BJ (cell line): ENCODE measurements around the gene ITGAL. TPM values are rescaled to one million over a fixed set of nuclear protein-coding genes. Genes with fewer than 3 reads are reported as not detected.

Experiments used
- CTCF ChIA-PET: fragments of 350-600 bp; formaldehyde crosslinking; extraction: SDS; loops from one replicate; lab custom pipeline; 2021; ENCODE audit warnings: antibody characterized with exemption, inconsistent platforms; lab: Yijun Ruan, JAX
- POLR2A ChIA-PET: fragments of 300-600 bp; sonication (Branson Sonifier 250); formaldehyde crosslinking; extraction: SDS; loops from one replicate; lab custom pipeline; 2021; ENCODE audit warnings: antibody characterized with exemption; lab: Charles Lee
- DNase-seq: peaks from one replicate; pipeline ENCODE4 v3.0.0-alpha.2; 2011; ENCODE audit warnings: low read depth
- H3K27me3 ChIP-seq: 2 replicates; pipeline ENCODE4 v1.6.0; 2011; ENCODE audit warnings: low read length; ENCODE audit not compliant: control insufficient read depth, insufficient read depth
- H3K36me3 ChIP-seq: 2 replicates; pipeline ENCODE4 v1.5.1; 2011; ENCODE audit warnings: low read length; ENCODE audit not compliant: control insufficient read depth, insufficient read depth
- H3K4me3 ChIP-seq: 2 replicates; pipeline ENCODE4 v1.5.1; 2011; ENCODE audit warnings: low read depth, mild to moderate bottlenecking, control low read depth, low read length
- polyA plus RNA-seq: library from polyadenylated mRNA; depleted of rRNA; stranded (reverse); fragments of >200 nt; gene quantifications from 2 replicates; pipeline ENCODE4 v1.2.3, GENCODE V29; 2011
- TF ChIP-seq, protein P1 (sequence below): IDR thresholded peaks from 2 replicates; pipeline ENCODE4 v1.5.1; 2011; ENCODE audit warnings: low read depth, mild to moderate bottlenecking, control low read depth, inconsistent platforms, low read length, moderate library complexity; ENCODE audit not compliant: insufficient read depth

Gene ITGAL
- polyA plus RNA-seq, 1 experiment, result 0.06 TPM

DNA sequence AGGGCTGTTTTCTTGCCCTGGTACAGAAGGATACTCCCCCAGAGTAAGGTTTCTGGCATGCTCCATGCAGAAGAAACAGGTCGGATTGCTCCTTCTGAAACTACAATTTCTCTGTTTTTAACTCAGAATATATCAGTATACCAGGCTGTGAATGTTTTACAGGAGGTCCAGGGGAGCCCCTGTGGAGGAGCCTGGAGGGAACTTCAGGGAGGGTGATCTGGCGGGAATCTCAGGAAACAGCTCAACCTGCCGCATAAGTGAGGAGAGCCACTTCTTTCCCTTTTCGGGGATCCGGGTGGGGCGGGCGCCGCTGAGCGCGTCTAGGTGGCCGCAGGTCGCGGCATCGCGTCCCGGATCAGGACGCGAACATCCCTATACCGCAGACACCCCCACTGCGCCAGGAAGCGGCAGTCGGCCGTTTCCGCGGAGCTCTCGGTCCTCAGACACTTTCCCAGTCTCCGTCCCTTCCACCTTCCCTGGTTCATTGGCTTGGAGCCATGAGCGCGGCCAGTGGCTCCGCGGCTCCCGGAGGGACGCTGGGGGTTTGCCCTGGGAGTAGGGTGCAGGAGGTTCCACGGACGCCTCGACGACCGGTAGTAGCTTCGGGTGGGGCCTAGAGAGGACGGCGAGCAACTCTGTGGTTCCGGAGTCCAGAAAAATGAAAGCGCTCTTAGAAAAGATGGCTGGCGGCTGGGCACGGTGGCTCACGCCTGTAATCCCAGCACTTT, 88.7 kb downstream of the ITGAL start:
- Histone ChIP-seq H3K27me3 (0 out of 2 replicates have a peak, but pooled peaks cover 2% of the 10 kb centered on the region), H3K36me3 (no peaks in the 10 kb centered on the region; the same call in 1 of the 2 replicates), H3K4me3 (peak overlapping the region; percentile 24)
- TF ChIP-seq, protein P1, sequence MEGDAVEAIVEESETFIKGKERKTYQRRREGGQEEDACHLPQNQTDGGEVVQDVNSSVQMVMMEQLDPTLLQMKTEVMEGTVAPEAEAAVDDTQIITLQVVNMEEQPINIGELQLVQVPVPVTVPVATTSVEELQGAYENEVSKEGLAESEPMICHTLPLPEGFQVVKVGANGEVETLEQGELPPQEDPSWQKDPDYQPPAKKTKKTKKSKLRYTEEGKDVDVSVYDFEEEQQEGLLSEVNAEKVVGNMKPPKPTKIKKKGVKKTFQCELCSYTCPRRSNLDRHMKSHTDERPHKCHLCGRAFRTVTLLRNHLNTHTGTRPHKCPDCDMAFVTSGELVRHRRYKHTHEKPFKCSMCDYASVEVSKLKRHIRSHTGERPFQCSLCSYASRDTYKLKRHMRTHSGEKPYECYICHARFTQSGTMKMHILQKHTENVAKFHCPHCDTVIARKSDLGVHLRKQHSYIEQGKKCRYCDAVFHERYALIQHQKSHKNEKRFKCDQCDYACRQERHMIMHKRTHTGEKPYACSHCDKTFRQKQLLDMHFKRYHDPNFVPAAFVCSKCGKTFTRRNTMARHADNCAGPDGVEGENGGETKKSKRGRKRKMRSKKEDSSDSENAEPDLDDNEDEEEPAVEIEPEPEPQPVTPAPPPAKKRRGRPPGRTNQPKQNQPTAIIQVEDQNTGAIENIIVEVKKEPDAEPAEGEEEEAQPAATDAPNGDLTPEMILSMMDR, result no peak
- ChIA-PET CTCF (no interaction called here), POLR2A (no interaction called here)
- DNase-seq, result no peak

DNA sequence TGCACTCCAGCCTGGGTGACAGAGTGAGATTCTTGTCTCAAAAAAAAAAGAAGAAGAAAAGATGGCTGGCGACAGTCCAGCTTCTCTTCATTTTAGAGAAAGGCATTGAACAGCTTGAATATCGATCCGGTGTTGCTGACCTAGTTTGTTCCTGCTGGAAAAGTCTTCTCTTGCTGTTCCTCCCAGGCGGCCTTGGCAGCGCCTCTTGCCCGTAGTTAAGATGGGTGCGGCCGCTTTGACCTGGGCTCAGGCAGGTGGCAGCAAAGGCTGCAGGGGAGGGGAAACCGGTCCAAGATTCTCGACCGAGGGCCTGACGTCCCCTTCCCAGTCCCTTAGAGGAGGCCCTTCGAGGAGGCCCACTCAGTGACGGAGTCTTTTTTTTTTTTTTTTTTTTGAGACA, 89.5 kb downstream of the ITGAL start:
- CTCF ChIA-PET, result no interaction called here
- POLR2A ChIA-PET, result no interaction called here
- TF ChIP-seq, protein P1, result no peak
- Histone ChIP-seq H3K27me3 (0 out of 2 replicates have a peak, but pooled peaks cover 2% of the 10 kb centered on the region), H3K36me3 (no peaks in the 10 kb centered on the region; the same call in 1 of the 2 replicates), H3K4me3 (no peak overlapping the region)
- DNase-seq, result no peak

DNA sequence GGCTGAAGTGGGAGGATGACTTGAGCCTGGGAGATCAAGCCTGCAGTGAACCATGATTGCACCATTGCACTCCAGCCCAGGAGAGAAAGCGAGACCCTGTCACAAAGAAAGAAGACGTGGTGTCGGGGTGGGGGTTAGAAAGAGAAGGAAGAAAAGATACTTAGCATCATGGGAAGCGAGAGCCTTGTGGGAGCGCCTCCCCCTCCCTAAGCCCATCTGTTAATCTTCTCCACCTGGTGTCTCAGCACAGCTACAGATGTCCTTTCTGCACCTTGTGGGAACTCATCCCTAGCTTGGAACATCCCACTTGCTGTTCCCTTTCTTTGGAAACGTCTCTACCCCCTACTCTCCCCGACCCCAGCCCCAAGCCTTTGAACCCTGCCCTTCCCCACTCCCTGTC, 93.0 kb downstream of the ITGAL start:
- TF ChIP-seq, protein P1, result no peak
- ChIA-PET CTCF (interaction anchor here (0.7 to 2.0 kb wide), 3 partner anchors 30 to 135 kb away, joined by 3 to 5 read pairs (median 5); partner anchors contain the start of gene DCTPP1), POLR2A (no interaction called here)
- Histone ChIP-seq H3K36me3 (no peaks in the 10 kb centered on the region; the same call in 1 of the 2 replicates), H3K27me3 (0 out of 2 replicates have a peak, but pooled peaks cover 2% of the 10 kb centered on the region), H3K4me3 (no peak overlapping the region)
- no peak for DNase-seq

DNA sequence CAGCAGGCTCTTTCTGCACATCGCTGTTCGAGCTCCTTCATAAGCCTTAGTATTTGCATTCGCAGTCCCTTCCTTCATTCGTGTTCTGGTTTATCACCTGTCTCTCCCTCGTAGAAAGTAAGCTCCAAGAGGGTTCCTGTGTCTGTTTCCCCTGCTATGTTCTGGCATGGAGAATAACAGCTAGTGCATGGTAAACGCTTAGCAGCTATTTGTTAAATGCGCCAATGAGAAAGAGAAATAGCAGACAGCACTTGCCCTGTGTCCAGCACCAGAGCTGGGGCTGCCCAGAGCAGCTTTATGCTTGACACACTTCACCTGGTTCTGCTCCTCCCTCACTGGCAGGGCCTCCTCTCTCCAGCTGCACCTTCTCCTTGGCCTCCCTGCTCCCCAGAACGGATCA, 93.4 kb downstream of the ITGAL start:
- ChIA-PET POLR2A (no interaction called here), CTCF (interaction anchor here (1.3 to 2.0 kb wide), 2 partner anchors 30 to 136 kb away, joined by 5 read pairs; partner anchors contain the start of gene DCTPP1)
- TF ChIP-seq, protein P1, result no peak
- Histone ChIP-seq H3K27me3 (0 out of 2 replicates have a peak, but pooled peaks cover 2% of the 10 kb centered on the region), H3K36me3 (no peaks in the 10 kb centered on the region; the same call in 1 of the 2 replicates), H3K4me3 (no peak overlapping the region)
- no peak for DNase-seq

DNA sequence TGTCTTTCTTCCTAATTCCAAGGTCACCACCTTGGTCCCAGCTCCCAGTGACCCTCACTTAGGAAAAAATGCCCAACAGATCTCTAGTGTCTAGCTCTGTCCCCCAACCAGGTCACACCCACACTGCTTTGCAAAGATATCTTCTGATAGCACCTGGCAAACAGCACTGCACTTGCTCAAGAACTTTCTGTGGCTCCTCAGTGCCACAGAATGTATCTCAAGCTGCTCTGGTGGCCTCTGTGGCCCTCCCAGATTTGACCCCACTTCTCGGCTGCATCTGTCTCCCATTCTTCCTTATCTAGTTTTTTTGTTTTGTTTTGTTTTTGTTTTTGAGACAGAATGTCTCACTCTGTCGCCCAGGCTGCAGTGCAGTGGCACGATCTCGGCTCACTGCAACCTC, 94.0 kb downstream of the ITGAL start:
- no peak overlapping the region for H3K4me3 ChIP-seq
- ChIA-PET CTCF (interaction anchor here (1.3 to 1.4 kb wide), 2 partner anchors 31 to 136 kb away, joined by 3 to 5 read pairs; partner anchors contain the start of gene DCTPP1), POLR2A (no interaction called here)
- no peaks in the 10 kb centered on the region; the same call in 1 of the 2 replicates for H3K36me3 ChIP-seq
- no peak for DNase-seq
- H3K27me3 ChIP-seq, result 0 out of 2 replicates have a peak, but pooled peaks cover 2% of the 10 kb centered on the region
- TF ChIP-seq, protein P1, result no peak
